ENCODE data around the gene XPC. TPM values are rescaled to one million over a fixed set of nuclear protein-coding genes. Genes with fewer than 3 reads are reported as not detected.

Gene XPC
- total and polyA plus RNA-seq, 4 donors = 12.7 to 26.7 (median 14.2) TPM

- Histone ChIP-seq H3K27ac (ENCODE audit: low read depth in 1 of 2, low read length in 2 of 2) (peak overlapping the region in 1 of 2 donors; percentile 79), H3K27me3 (ENCODE audit: control insufficient read depth in 4 of 4, insufficient read depth in 4 of 4, low read length in 3 of 4) (no peaks in the 10 kb centered on the region), H3K36me3 (ENCODE audit: control insufficient read depth in 4 of 4, insufficient read depth in 3 of 4, low read depth in 1 of 4, low read length in 3 of 4) (peaks cover 3 to 26% (median 18%) of the 10 kb centered on the region in 4 donors), H3K4me1 (ENCODE audit: control insufficient read depth in 4 of 4, insufficient read depth in 4 of 4, low read length in 3 of 4) (peaks cover 12 to 51% (median 44%) of the 10 kb centered on the region in 4 donors), H3K9ac (ENCODE audit: low read depth in 1 of 2, low read length in 2 of 2) (no peak overlapping the region), H3K4me3 (ENCODE audit: low read depth in 1 of 3, low read length in 3 of 3) (no peak overlapping the region), H3K9me3 (ENCODE audit: control insufficient read depth in 4 of 4, low read length in 3 of 4) (no peaks in the 10 kb centered on the region)
- DNase-seq (ENCODE audit: low spot score) = peak; percentile 30
- TF ChIP-seq ATF3 (IDR thresholded peaks at IDR 0.05) (no peak), SP1 (IDR thresholded peaks at IDR 0.05) (no peak), JUND (IDR thresholded peaks at IDR 0.05) (no peak), ZBTB33 (IDR thresholded peaks at IDR 0.05) (no peak), CTCF (IDR thresholded peaks at IDR 0.05; ENCODE audit: low read depth, low read length, missing input control) (no peak), NR2F2 (IDR thresholded peaks at IDR 0.05) (no peak), TAF1 (conservative IDR thresholded peaks at IDR 0.05) (no peak), MAX (IDR thresholded peaks at IDR 0.05) (no peak), GABPA (IDR thresholded peaks at IDR 0.05 in 1 of 2, conservative IDR thresholded peaks at IDR 0.05 in 1 of 2) (no peak), EGR1 (IDR thresholded peaks at IDR 0.05; ENCODE audit: low read depth in 2 of 2) (no peak), FOXA2 (IDR thresholded peaks at IDR 0.05) (no peak), HNF4A (conservative IDR thresholded peaks at IDR 0.05) (no peak), HNF4G (IDR thresholded peaks at IDR 0.05) (no peak), RXRA (IDR thresholded peaks at IDR 0.05) (no peak), RAD21 (IDR thresholded peaks at IDR 0.05) (no peak)
- 91% methylated on average over 10 of the region's 10 CpGs for WGBS
Measured at GRCh38 chr3:14145670-14146380, 32.6 kb downstream of the XPC start.

GRCh38 chr3:14145236-14145635 is 33.2 kb downstream of the XPC start:
- H3K9ac ChIP-seq (ENCODE audit: low read depth in 1 of 2, low read length in 2 of 2) = peak overlapping the region in 1 of 2 donors; percentile 56
- peaks cover 3 to 23% (median 18%) of the 10 kb centered on the region in 4 donors for H3K36me3 ChIP-seq (ENCODE audit: control insufficient read depth in 4 of 4, insufficient read depth in 3 of 4, low read depth in 1 of 4, low read length in 3 of 4)
- DNase-seq (ENCODE audit: low spot score) = no peak

More at GRCh38 chr3:14145236-14145635, 33.2 kb downstream of the XPC start:
- no peak overlapping the region for H3K4me3 ChIP-seq (ENCODE audit: low read depth in 1 of 3, low read length in 3 of 3)
- H3K27me3 ChIP-seq (ENCODE audit: control insufficient read depth in 4 of 4, insufficient read depth in 4 of 4, low read length in 3 of 4) = no peaks in the 10 kb centered on the region
- peak overlapping the region; percentile 79 to 84 for H3K27ac ChIP-seq (ENCODE audit: low read depth in 1 of 2, low read length in 2 of 2)
- WGBS = 95% methylated on average over 9 of the region's 9 CpGs
- H3K9me3 ChIP-seq (ENCODE audit: control insufficient read depth in 4 of 4, low read length in 3 of 4) = no peaks in the 10 kb centered on the region
- H3K4me1 ChIP-seq (ENCODE audit: control insufficient read depth in 4 of 4, insufficient read depth in 4 of 4, low read length in 3 of 4) = peaks cover 17 to 56% (median 50%) of the 10 kb centered on the region in 4 donors
- TF ChIP-seq HNF4A (conservative IDR thresholded peaks at IDR 0.05) (no peak), HNF4G (IDR thresholded peaks at IDR 0.05) (no peak), RAD21 (IDR thresholded peaks at IDR 0.05) (no peak), YY1 (IDR thresholded peaks at IDR 0.05) (no peak), CTCF (IDR thresholded peaks at IDR 0.05; ENCODE audit: low read depth, low read length, missing input control) (no peak), JUND (IDR thresholded peaks at IDR 0.05) (no peak), FOXA2 (IDR thresholded peaks at IDR 0.05) (no peak), SP1 (IDR thresholded peaks at IDR 0.05) (no peak)
